H9 (cell line): Measurements from ENCODE around the gene MEF2A. TPM values are rescaled to one million over a fixed set of nuclear protein-coding genes. Genes with fewer than 3 reads are reported as not detected.

Source experiments
- DNase-seq: peaks from one replicate; pipeline ENCODE4 v3.0.0-alpha.2; 2017
- H2AFZ ChIP-seq: one replicate; pipeline ENCODE4 v1.6.1; 2013; ENCODE audit warnings: mild to moderate bottlenecking, low read length, control low read depth, moderate library complexity
- H2AK5ac ChIP-seq: 2 replicates; pipeline ENCODE4 v1.6.1; 2013; ENCODE audit warnings: low read length, control low read depth, mixed read lengths; ENCODE audit not compliant: insufficient read length
- H2BK120ac ChIP-seq: one replicate; pipeline ENCODE4 v1.6.1; 2013; ENCODE audit warnings: low read depth, mild to moderate bottlenecking, low read length, control low read depth, inconsistent platforms; ENCODE audit not compliant: poor library complexity, severe bottlenecking
- H2BK12ac ChIP-seq: 2 replicates; pipeline ENCODE4 v1.6.1; 2013; ENCODE audit warnings: low read length, control low read depth, mixed read lengths, low read depth; ENCODE audit not compliant: insufficient read length
- H2BK15ac ChIP-seq: 2 replicates; pipeline ENCODE4 v1.6.1; 2013; ENCODE audit warnings: low read depth, low read length, control low read depth
- H2BK20ac ChIP-seq: one replicate; pipeline ENCODE4 v1.6.1; 2013; ENCODE audit warnings: low read depth, mild to moderate bottlenecking, low read length, control low read depth, inconsistent platforms; ENCODE audit not compliant: poor library complexity, severe bottlenecking
- H2BK5ac ChIP-seq: 2 replicates; pipeline ENCODE4 v1.6.1; 2013; ENCODE audit warnings: low read length, control low read depth, mixed read lengths; ENCODE audit not compliant: insufficient read length
- H3K14ac ChIP-seq: 2 replicates; pipeline ENCODE4 v1.6.1; 2013; ENCODE audit warnings: low read length, control low read depth; ENCODE audit not compliant: insufficient read depth
- H3K18ac ChIP-seq: 2 replicates; pipeline ENCODE4 v1.6.1; 2013; ENCODE audit warnings: low read depth, mild to moderate bottlenecking, mixed read lengths, low read length, control low read depth; ENCODE audit not compliant: insufficient read length
- H3K23ac ChIP-seq: 2 replicates; pipeline ENCODE4 v1.6.1; 2013; ENCODE audit warnings: low read length, control low read depth, mixed read lengths, low read depth; ENCODE audit not compliant: insufficient read length
- H3K23me2 ChIP-seq: 2 replicates; pipeline ENCODE4 v1.6.1; 2013; ENCODE audit warnings: low read depth, mild to moderate bottlenecking, mixed read lengths, low read length, control low read depth; ENCODE audit not compliant: insufficient read length, poor library complexity, severe bottlenecking
- H3K27ac ChIP-seq: 2 replicates; pipeline ENCODE4 v1.5.1; 2013; ENCODE audit warnings: low read length, control low read depth, mixed read lengths, low read depth; ENCODE audit not compliant: insufficient read length
- H3K27me3 ChIP-seq: 2 replicates; pipeline ENCODE4 v1.6.1; 2013; ENCODE audit warnings: low read length, control low read depth, inconsistent platforms; ENCODE audit not compliant: insufficient read depth
- H3K4ac ChIP-seq: 2 replicates; pipeline ENCODE4 v1.6.1; 2013; ENCODE audit warnings: low read depth, mild to moderate bottlenecking, control low read depth, inconsistent platforms, low read length, moderate library complexity
- H3K4me1 ChIP-seq: 2 replicates; pipeline ENCODE4 v1.6.1; 2013; ENCODE audit warnings: low read length, control low read depth, inconsistent platforms; ENCODE audit not compliant: insufficient read depth
- H3K4me2 ChIP-seq: 2 replicates; pipeline ENCODE4 v1.6.1; 2013; ENCODE audit warnings: low read length, control low read depth, mixed read lengths; ENCODE audit not compliant: insufficient read length, insufficient read depth
- H3K56ac ChIP-seq: 2 replicates; pipeline ENCODE4 v1.6.1; 2013; ENCODE audit warnings: low read depth, mild to moderate bottlenecking, mixed read lengths, low read length, control low read depth; ENCODE audit not compliant: insufficient read length
- H3K79me1 ChIP-seq: 2 replicates; pipeline ENCODE4 v1.6.1; 2013; ENCODE audit warnings: low read depth, mild to moderate bottlenecking, moderate library complexity, low read length, control low read depth, inconsistent platforms; ENCODE audit not compliant: insufficient read depth, poor library complexity, severe bottlenecking
- H3K79me2 ChIP-seq: 2 replicates; pipeline ENCODE4 v1.6.1; 2013; ENCODE audit warnings: low read length, control low read depth, inconsistent platforms; ENCODE audit not compliant: insufficient read depth
- H3K9ac ChIP-seq: 2 replicates; pipeline ENCODE4 v1.6.1; 2013; ENCODE audit warnings: low read length, control low read depth, mixed read lengths; ENCODE audit not compliant: insufficient read length; ENCODE audit errors: extremely low read depth
- H3K9me3 ChIP-seq: one replicate; pipeline ENCODE4 v1.6.1; 2013; ENCODE audit warnings: low read depth, low read length, inconsistent platforms; ENCODE audit not compliant: control insufficient read depth
- H3T11ph ChIP-seq: one replicate; pipeline ENCODE4 v1.6.1; 2013; ENCODE audit warnings: mild to moderate bottlenecking, low read length, control low read depth, inconsistent platforms
- H4K20me1 ChIP-seq: one replicate; pipeline ENCODE4 v1.6.1; 2013; ENCODE audit not compliant: control insufficient read depth, insufficient read length, insufficient read depth
- H4K5ac ChIP-seq: 2 replicates; pipeline ENCODE4 v1.6.1; 2013; ENCODE audit warnings: low read depth, mild to moderate bottlenecking, mixed read lengths, low read length, control low read depth; ENCODE audit not compliant: insufficient read length
- H4K8ac ChIP-seq: replicated peaks from 2 replicates; pipeline ENCODE4 v1.6.1; 2013; ENCODE audit warnings: low read length, control low read depth, mixed read lengths, low read depth; ENCODE audit not compliant: insufficient read length
- H4K91ac ChIP-seq: 2 replicates; pipeline ENCODE4 v1.6.1; 2013; ENCODE audit warnings: low read depth, mild to moderate bottlenecking, moderate library complexity, mixed read lengths, low read length, control low read depth; ENCODE audit not compliant: insufficient read length
- H3K27ac Mint-ChIP-seq, 3 experiments: 2 replicates in 2 of 3; 3 replicates in 1 of 3; pipeline ENCODE4 v1.8.0; 2020 to 2021; ENCODE audit warnings: mixed read lengths in 3 of 3, mild to moderate bottlenecking in 1 of 3, moderate library complexity in 1 of 3
- H3K27me3 Mint-ChIP-seq: 2 replicates; pipeline ENCODE4 v1.8.0; 2021; ENCODE audit warnings: low read depth, mild to moderate bottlenecking, moderate library complexity, mixed read lengths
- H3K36me3 Mint-ChIP-seq, 3 experiments: 2 replicates in 2 of 3; 3 replicates in 1 of 3; pipeline ENCODE4 v1.8.0; 2020 to 2021; ENCODE audit warnings: low read depth in 3 of 3, mixed read lengths in 3 of 3; ENCODE audit not compliant: insufficient read depth in 1 of 3
- H3K4me1 Mint-ChIP-seq, 2 experiments: 2 replicates each; pipeline ENCODE4 v1.8.0; 2020; ENCODE audit warnings: mixed read lengths in 2 of 2
- H3K4me3 Mint-ChIP-seq, 2 experiments: 2 replicates in 1 of 2; 3 replicates in 1 of 2; pipeline ENCODE4 v1.8.0; 2020 to 2021; ENCODE audit warnings: mild to moderate bottlenecking in 2 of 2, mixed read lengths in 2 of 2, moderate library complexity in 1 of 2
- H3K9me3 Mint-ChIP-seq, 2 experiments: 2 replicates in 1 of 2; 3 replicates in 1 of 2; pipeline ENCODE4 v1.8.0; 2020; ENCODE audit warnings: mild to moderate bottlenecking in 2 of 2, mixed read lengths in 2 of 2, moderate library complexity in 1 of 2
- WGBS: extraction: QIAGEN DNeasy Blood & Tissue Kit; methylation state at CpG from one replicate; pipeline ENCODE4 v1.1.7; 2013; ENCODE audit warnings: missing lambda C conversion rate, low lambda C conversion rate, mixed read lengths; ENCODE audit not compliant: insufficient read length; ENCODE audit errors: extremely low coverage; 5-methylcytosine and 5-hydroxymethylcytosine counted together
- total RNA-seq: library from RNA; stranded (reverse); gene quantifications from 2 replicates; pipeline ENCODE4 v1.2.1, GENCODE V29; 2021
- TF ChIP-seq, protein P1 (sequence below): fragments of 200-600 bp; sonication (generic); conservative IDR thresholded peaks from 3 replicates; pipeline ENCODE4 v1.8.0; 2021; ENCODE audit warnings: antibody characterized with exemption, mild to moderate bottlenecking

The MEF2A gene
- total RNA-seq, 1 experiment from 2014 or later, result 20.7 TPM

DNA sequence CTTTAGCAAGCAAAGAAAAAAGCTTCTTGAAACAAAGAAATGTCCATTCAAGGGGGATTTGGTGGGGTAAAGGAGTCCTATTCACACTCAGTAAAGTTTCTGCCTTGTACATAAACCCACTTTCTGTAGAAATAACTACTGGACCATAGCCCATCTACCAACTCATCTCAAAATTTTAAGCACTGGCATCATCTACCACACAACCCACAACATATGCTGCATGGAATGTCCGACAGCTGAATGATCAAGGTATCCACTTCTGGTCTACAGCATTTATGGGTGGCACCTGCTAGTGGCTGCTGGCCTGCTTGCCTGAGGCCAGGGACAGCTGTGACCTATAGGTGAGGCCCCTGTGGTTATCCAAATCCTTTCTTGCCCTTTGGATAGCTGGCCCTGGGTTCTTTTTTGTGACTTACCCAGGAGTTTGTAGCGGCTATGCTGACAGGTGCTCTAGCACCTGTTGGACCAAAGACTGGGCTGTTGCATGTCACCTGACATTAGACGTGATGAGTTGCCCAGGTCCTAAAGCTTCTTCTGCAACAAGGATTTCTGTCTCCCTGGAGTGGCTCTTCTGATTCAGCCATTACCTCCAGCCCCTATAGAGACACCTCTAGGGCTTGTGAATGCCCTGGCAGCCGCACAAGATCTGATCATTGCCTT, 19.2 kb upstream of the MEF2A start:
- Histone ChIP-seq H2BK15ac (no peak overlapping the region), H3T11ph (no peak overlapping the region), H3K27me3 (no peaks in the 10 kb centered on the region), H3K14ac (no peak overlapping the region), H3K18ac (no peak overlapping the region), H3K23me2 (no peaks in the 10 kb centered on the region), H2BK12ac (no peak overlapping the region), H2AFZ (no peak overlapping the region), H3K4me2 (no peak overlapping the region), H3K9ac (no peak overlapping the region), H4K91ac (no peak overlapping the region), H4K8ac (no peak overlapping the region), H3K79me2 (no peaks in the 10 kb centered on the region), H3K9me3 (no peaks in the 10 kb centered on the region), H2AK5ac (no peak overlapping the region), H3K56ac (no peak overlapping the region), H4K20me1 (no peaks in the 10 kb centered on the region), H2BK120ac (no peak overlapping the region), H4K5ac (no peak overlapping the region), H3K23ac (no peak overlapping the region), H3K79me1 (no peaks in the 10 kb centered on the region), H2BK20ac (no peak overlapping the region), H3K27ac (no peak overlapping the region), H3K4ac (no peak overlapping the region), H3K4me1 (no peaks in the 10 kb centered on the region), H2BK5ac (no peak overlapping the region)
- Mint-ChIP-seq H3K4me3 (no peak overlapping the region), H3K27me3 (no peaks in the 10 kb centered on the region), H3K4me1 (no peaks in the 10 kb centered on the region), H3K36me3 (no peaks in the 10 kb centered on the region), H3K27ac (no peak overlapping the region), H3K9me3 (no peaks in the 10 kb centered on the region)
- WGBS, result no CpG with 5 or more reads among the region's 4 CpGs
- TF ChIP-seq, protein P1, sequence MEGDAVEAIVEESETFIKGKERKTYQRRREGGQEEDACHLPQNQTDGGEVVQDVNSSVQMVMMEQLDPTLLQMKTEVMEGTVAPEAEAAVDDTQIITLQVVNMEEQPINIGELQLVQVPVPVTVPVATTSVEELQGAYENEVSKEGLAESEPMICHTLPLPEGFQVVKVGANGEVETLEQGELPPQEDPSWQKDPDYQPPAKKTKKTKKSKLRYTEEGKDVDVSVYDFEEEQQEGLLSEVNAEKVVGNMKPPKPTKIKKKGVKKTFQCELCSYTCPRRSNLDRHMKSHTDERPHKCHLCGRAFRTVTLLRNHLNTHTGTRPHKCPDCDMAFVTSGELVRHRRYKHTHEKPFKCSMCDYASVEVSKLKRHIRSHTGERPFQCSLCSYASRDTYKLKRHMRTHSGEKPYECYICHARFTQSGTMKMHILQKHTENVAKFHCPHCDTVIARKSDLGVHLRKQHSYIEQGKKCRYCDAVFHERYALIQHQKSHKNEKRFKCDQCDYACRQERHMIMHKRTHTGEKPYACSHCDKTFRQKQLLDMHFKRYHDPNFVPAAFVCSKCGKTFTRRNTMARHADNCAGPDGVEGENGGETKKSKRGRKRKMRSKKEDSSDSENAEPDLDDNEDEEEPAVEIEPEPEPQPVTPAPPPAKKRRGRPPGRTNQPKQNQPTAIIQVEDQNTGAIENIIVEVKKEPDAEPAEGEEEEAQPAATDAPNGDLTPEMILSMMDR, result no peak
- no peak for DNase-seq
